GM03348 (cell line): ENCODE data around the gene PSKH1.

Experiments used
- DNase-seq: peaks from one replicate; pipeline ENCODE4 v3.0.0; 2012; ENCODE audit warnings: low spot score

PSKH1 gene

DNA sequence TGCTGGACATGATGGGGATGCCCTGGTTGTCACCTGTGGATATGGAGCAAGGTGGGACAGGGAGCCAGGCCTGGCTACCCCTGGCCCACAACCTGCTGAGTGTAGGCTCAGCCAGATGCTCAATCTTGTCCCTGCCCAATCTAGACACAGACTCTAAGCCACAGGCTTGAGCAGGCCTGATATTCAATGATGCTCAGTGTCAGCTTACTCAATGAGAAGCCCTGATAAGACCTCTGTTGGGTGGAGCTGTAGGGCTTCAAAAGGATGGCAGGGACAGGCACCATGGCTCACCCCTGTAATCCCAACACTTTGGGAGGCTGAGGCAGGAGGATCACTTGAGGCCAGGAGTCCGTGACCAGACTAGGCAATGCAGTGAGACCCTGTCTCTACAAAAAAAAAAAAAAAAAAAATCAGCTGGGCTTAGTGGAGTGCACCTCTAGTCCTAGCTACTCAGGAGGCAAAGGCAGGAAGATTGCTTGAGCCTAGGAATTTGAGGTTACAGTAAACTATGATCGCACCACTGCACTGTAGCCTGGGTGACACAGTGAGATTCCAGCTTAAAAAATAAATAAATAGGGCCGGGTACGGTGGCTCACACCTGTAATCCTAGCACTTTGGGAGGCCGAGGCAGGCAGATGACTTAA lies 47.5 kb downstream of the PSKH1 start:
- DNase-seq, result no peak

DNA sequence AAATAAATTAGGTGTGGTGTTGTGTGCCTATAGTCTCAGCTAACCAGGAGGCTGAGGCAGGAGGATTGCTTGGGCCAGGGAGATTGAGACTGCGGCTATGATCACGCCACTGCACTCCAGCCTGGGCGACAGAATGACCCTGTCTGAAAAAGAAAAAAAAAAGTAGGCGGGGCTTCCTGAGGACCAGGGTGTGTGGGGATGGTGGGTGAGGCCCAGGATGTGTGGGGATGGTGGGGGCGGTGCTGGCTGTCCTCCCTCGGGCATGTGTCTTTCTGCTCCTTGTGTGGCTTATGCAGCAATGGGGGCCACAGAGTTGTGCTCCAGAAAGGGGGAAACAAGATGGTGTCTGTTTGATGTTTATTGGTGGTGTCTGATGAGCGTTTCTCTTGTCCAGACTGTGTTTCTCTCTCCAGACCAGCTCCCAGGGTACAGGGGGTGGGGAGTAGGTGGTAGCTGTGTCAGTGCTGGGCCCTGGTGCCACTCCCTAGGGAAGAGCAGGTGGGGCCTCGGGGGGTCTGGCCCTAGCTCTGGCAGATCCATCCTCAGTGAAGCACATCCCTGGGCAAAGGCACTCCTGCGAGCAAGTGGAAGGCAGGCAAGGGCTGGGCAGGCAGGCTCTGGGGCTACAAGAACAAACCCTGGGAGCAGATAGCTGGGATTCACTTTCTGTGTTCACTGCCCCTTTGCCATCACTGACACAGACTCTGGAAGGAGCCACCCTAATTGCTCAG lies 48.6 kb downstream of the PSKH1 start:
- DNase-seq, result no peak

DNA sequence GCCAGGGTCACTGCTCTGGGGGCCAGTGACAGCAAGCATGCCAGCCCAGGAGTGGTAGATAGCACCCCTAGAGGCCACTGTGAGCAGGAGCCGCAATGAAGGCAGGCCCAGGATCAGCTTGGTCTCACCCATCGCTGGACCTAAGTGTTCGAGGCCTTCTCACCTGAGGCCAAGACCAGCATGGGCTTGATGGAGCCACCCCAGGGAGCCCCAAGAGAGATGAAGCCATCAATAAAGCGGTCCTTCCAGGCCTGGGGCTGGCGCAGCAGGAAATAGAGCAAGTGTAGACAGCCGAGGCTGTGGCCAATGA lies 49.1 kb downstream of the PSKH1 start:
- DNase-seq, result peak; percentile 68

DNA sequence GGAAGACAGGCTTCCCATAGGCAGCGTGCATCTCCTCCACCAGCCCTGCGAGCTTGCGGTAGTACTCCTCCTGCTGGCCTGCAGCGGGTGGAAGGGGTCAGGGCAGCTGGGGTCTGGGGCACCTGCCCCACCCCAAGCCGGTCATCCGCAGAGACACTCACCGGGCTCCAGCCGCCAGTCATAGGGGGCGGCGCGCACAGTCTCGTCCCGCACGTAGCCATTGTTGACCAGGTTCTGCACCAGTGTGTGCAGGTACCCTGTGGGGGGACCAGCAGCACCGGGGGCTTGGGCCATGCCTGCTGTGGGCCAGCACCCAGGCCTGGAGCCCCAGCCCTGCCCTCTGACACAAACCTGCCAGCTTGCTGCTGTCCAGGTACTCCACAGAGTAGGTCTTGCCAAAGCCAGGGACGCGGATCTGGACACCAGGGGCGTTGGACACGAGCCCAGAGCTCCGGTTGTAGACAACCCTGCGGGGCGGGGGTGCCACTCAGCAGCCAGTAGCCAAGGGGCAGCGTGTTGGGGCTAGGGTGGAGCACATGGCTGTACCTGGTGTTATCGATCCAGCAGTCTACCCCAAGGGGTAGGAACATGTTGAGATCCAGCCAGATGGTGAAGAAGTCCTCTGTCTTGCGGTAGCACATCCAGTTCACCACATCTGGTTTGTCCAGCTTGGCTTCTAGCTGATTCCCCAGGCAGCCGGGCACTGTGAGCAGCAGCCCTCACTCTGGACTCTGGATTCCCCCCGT lies 49.6 kb downstream of the PSKH1 start:
- no peak for DNase-seq

DNA sequence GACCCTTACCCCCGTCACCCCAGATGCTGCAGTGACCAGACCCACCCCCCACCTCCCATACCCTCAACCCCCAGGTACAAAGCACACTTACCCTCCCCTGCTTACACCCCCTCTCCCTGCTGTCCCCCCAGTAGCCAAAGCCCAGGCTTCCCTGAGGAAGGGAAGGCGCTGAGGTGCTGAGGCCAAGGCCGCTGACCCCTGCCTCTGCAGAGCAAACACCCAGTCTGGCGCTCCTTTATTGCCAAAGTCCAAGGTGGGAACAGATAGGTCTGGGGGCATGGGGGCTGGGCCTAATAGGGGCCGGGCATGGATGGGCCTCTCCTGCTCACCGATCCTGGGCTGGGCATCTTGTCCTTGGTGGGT lies 50.2 kb downstream of the PSKH1 start:
- no peak for DNase-seq

DNA sequence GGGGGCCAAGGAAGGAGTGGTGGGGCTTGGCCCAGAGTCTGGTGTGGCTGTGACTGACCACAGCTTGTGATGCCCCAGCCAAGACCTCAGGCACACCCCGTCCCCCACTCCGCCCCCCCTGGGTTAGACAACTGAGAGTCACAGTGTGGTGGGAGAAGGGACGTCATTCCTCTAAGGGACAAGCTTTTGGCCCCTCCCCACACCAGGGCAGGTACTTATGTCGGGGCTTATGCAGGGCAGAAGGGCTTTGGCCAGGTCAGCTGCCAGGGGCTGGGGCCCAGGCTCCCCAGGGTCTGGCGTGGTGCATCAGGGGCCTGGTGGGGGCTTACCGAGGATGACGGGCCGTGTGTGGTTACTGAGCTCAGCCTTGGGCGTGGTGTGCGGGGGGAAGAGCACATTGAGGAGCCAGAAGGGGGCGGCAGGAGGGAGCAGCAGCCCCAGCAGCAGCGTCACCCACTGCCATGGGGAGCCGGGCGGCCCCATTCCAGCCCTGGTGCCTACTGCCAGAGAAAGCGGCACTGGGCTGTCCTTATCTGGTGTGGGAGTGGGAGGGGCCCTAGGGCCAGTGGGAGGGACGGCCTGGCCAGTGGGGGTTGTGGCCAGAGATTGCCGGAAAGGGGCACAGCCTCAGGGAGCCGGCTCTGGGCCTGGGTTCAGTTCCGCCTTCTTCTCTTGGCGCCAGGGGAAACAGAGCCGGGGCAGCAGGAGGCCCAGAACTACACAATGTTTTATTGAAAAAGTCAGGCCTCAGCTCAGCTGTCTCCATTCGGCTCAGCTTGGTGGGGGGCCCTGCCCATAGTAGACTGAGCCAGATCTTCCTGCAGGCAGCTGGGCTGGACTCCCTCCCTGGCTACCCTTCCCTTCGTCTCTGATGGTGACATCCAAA lies 50.8 kb downstream of the PSKH1 start, which contains the start of gene LCAT:
LCAT (minus strand) TSS at position 502 of the 886 bp plus-strand sequence; CDS start at position 483, 19 bp downstream.
- no peak for DNase-seq

DNA sequence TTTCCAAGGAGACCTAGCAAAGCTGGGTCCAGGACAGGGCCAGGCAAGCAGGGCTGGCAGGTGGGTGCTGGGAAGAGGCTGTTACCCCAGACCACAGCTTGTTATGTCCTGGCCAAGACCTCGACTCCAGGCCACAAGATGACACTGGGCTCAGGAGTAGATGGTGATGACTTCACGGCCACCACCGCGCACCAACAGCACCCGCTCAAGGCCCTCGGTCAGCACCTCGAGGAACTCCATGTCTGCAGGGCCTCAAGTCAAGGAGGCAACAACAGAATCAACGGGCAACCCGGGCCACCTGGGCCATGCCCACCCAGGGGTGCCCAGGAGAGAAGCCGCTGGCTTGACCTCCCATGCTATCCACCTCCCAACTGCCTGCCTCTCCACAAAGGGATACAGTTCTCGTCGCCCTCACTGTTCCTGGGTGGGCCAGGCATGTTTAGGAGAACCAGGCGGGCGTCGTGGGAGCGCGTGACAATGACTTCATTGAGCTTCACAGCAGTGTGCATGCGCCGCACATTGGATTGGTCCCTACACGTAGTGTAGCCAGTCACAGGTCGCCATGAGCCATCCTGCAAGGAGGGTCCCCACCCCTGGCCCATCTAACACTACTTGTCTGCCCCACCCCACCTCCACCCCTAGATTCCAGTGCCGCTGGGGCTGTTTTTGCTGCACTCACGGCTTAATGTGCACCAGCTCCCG lies 51.8 kb downstream of the PSKH1 start:
- no peak for DNase-seq

DNA sequence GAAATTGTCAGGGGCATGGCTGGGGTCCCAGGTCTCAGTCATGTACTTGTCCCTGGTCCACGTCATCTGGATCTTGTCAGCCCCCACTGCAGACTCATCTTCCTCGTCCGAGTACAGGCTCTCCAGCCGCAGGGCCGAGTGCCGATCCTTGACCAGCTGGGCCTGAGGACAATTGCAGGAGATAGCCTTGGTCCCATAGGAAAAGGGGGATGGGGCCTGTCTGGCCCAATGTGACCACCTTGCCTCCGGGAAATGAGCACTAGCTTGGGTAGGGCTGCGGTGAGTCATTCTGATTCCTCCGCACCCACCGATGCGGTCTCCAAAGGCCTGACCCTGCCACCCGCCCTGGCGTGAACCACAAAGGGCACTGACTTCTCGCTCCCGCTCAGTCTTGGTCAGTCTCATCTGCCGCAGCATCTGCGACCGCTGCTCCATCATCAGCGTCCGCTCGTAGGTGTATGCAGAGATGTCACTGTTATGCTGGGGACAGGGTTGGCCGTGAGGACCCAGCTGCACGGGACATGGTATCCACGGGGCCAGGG lies 52.4 kb downstream of the PSKH1 start:
- DNase-seq, result no peak

DNA sequence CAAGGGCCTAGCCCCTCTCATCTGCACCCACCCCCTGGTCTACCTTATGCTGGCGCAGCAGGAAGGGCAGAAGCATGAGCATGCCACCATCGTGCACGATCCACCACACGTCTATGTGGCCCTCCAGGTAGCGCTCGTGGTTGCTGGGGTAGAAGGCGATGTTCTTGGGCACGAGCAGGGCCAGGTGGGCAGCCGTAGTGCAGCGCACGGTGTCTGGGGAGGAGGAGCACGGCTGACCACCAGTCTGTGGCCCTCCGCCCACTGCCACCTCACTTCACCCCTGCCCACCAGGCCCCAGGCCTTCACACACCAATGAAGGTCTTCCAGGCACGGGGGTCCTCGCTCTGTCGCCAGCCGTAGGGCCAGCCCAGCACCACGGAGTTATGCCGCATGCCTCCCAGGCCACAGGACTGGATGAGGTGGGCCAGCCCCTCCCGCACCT lies 53.1 kb downstream of the PSKH1 start:
- no peak for DNase-seq

DNA sequence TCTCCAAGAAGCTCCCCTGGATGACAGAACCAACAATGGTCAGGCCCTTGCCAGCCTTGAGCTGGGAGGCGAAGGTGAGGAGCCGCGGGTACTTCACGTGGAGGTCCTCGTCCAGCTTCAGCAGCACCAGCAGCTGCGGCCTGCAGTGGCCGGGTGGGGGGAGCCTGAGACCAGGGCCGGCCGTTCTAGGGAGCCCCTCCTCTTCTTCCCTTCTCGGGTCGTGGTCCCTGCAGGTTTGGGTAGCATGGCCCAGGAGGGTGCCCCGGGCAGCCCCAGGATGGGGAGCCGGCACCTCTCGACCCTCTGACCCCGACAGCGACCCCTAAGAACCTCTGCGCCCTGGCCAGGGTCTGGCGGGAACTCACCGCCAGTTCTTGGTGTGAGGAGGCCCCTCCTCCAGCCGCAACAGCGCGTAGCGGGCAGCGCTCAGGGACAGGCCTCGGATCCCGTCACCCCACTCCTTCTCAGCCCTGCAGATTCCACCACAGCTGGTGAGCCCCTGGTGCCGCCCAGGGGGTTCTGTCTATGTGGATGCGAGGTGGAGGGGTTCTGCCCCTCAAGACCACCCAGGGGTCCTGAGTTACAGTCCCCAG lies 54.0 kb downstream of the PSKH1 start:
- DNase-seq, result no peak

DNA sequence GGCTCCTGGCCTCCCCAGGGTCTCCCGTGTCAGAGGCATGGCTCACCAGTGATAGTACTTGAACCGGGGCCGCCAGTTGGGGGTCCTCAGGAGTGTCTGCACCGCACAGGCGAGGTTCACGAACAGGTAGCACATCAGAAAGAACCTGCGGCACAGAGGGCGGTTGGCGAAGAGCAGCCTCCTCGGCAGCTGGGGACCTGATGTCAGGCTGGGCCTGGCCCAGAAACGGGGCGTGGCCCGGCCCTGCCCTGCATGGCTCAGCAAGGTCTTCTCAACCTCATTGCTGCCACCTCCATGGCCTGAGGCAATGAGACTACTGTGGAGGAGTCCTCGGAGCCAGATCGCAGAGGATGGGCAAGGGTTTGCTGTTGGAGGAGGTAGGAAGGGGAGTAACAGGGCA lies 55.0 kb downstream of the PSKH1 start:
- no peak for DNase-seq

DNA sequence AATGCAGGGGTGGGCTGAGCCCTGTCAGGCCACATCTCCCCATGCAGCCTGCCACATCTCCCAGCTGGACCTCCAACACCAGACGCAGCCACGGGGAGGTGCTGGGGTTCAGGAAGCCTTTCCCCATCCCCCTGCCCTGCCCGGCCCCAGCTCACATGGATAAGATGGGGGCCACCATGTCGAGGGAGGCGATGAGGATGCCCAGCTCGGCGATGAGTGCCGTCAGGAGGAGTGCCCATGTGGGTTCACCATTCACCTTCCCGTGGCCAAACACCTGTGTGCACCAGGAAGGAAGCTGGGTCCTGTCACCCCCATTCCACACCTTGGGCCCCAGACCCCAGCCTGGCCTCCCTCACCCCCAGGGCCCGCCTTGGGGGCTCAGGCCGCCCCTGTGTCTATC lies 56.6 kb downstream of the PSKH1 start:
- no peak for DNase-seq

DNA sequence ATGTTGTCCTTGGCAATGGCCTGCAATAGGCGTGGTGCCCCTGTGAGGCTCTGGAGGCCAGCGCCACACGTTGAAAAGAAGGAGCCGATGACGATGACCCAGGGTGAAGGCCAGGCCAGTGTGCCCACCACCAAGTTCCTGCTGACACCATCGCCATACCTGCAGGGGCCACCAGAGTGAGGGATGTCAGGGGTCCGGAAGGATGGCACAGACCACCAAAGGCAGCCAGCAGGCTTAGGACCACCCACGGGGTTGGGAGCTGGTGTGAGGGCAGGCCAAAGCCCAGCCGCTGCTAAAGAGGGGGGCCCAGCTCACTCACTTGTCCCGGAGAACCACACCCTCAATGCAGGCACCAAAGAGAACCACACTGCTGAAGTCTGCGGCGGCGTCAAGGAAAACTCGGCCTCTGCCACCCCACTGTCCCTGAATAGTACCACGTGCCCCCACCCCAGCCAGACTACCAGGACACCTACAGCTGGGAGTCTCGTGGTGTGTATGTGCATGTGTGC lies 57.3 kb downstream of the PSKH1 start:
- no peak for DNase-seq

DNA sequence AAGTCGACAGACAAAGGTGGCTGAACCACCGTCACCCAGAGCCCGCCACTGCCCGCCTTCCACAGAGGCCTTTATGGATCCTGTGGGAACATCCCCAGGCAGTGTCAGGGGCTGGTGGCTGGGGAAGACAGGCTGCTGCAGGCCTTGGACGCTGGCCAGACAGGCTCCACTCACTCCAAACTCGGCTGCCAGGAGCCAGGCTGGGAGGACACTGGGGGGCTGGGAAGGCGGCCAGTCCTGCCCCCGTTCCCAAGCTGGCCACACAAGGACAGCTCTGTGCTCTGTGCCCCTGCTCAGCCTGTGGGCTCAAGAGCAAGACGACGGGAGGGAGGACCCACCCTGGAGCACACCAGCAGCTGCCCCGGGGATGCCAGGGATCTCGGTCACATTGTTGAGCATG lies 58.4 kb downstream of the PSKH1 start:
- no peak for DNase-seq

DNA sequence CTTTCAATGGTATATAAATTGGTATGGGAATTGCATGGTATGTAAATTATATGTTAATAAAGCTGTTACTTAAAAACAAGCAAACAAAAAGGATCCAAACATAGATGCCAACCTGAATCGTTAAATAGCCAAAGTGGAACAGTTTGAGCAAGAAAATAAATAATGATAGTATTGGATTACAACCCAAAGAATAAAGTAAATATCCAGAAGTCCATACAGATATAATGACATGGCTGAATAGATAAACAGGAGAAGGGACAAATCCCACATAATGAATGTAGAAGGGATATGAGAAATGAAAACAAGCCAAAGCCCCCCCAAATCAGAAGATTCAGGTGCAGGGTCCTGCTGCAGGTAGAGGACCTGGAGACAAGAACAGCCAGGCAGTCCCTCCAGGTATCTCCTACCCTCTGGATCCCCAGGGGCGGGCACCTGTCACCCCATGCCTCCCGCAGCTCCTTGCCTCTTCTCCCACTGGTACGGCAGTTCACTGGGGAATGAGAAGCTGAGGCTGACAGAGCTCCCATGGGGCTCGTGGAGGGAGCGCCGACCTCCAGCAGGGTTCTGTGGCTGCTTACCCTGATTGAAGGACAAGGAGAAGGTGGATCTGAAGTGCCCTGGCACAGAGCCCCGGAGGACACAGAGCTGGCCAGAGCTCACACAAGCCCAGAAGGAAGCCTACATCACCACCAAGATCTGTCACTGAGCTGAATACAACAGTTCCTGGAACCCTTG lies 60.8 kb downstream of the PSKH1 start:
- no peak for DNase-seq

DNA sequence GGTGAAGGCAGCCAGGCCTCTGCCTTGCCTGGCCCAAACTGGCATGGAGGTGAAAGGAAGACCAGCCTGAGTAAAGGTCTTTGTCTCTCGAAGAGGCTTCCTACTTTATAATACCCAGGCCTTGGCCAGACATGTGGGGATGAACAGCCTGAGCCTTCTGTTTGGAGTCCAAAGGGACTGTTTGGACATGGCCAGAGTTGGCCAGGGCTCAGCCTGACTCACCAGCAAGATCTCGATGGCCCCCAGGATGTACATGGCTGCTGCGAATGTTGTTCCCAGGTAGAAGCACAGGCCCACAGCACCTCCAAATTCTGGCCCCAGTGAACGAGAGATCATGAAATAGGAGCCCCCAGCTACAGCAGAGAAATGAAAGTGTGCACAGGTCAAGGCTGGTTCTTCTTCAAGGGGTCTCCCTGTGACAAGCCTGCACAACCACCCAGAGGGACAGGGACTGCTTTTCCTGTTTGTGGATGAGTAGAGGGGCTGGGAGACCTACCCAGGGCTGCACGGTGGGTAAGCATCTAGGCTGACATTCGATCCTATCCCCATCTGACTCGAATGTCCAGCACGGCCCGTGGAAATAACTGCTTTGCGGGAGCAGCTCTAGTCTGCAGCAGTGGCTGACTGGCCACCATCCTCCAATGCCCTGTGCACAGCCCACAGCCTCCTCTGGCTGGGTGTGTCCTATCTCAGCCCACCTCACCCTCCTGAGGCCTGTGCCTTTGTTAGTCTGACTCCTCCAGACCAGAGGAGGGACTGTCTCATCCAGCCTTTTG lies 61.6 kb downstream of the PSKH1 start:
- DNase-seq, result no peak

DNA sequence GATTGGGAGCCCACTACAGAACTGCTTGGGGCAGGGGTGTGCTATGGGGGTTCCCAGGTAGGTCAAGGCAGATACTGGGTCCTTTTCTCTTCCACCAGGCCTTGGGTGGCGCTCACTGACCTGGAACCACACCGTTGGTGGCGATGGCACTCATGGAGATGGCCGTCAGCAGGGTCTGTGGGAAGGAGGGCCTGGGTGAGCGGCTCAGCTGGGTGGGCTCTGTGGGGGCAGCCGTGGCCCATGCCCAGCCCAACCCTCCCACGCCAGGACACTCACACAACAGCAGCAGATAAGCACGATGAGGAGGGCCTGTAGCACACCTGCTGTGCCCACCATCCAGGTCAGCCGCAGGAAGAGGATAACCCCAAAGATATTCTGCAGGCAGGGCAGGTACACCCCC lies 64.6 kb downstream of the PSKH1 start:
- DNase-seq, result no peak

DNA sequence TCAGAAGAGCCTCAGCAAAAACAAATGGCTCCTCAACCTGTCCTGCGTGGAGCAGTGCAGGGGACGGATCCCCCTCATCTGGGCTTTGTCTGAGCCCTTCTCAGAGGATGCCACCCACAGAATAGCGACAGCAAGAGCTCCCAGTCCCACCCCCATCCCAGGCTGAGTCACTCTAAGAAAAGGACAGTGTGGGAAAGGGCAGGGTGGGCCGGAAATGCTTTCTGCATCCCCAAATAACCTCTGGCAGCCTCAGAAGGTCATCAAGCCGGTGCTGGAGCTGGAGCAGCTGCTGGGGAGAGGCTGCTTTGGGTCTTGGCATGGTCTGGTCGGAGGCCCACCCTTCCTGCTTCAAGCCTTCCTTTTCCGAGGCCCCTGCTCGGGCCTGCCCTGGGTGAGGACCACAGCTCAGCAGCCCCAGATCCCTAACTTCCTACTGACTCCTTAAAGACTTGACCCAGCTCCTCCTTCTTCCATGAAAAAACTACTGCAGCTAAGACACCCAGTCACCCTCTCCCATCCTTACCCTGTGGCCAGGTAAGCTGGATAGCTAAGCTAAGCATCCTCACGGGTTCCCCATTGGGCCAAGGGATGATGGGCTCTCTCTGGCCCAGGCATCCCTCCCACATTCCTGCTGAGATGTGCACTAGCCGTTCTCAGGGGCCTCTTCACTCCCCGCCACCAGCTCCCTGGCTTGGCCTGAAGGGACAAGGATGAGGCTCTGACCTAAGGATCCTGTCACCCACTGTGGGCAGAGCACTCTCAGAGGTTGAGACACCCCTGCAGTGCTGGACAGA lies 66.7 kb downstream of the PSKH1 start:
- DNase-seq, result peak; percentile 86
